CD4-positive, alpha-beta T cell (primary cell): ENCODE measurements around the gene SNN. TPM values are rescaled to one million over a fixed set of nuclear protein-coding genes. Genes with fewer than 3 reads are reported as not detected.

Source experiments
- ATAC-seq: fragments of 200-7000 bp; cut with Tn5 transposase; one replicate; pipeline ENCODE4 v1.10.0; 2022; ENCODE audit warnings: mild to moderate bottlenecking; ENCODE audit not compliant: poor library complexity
- CTCF ChIA-PET: fragments of 350-600 bp; sonication (Branson Sonifier 250); formaldehyde crosslinking; loops from one replicate; lab custom pipeline; 2021; ENCODE audit warnings: antibody characterized with exemption, inconsistent platforms; lab: Charles Lee
- POLR2A ChIA-PET: fragments of 350-600 bp; sonication (Branson Sonifier 250); formaldehyde crosslinking; loops from one replicate; lab custom pipeline; 2021; ENCODE audit warnings: antibody characterized with exemption, inconsistent platforms; lab: Charles Lee
- DNase-seq, 14 experiments: peaks; one replicate each; pipeline ENCODE4 v3.0.0-alpha.2; 2013 to 2020; ENCODE audit warnings: mixed read lengths in 2 of 14
- H3K27ac ChIP-seq, 2 donors: one replicate each; pipeline versions ENCODE4 v1.5.1 to v1.7.0; 2013; ENCODE audit warnings: low read length in 2 of 2, low read depth in 1 of 2, mild to moderate bottlenecking in 1 of 2
- H3K27me3 ChIP-seq, 2 experiments: 1 replicate in 1 of 2; 2 replicates in 1 of 2; pipeline versions ENCODE4 v1.6.1 to v1.7.0; 2013; ENCODE audit warnings: low read length in 2 of 2, control low read depth in 1 of 2, mild to moderate bottlenecking in 1 of 2, moderate library complexity in 1 of 2; ENCODE audit not compliant: insufficient read depth in 2 of 2, control insufficient read depth in 1 of 2
- H3K36me3 ChIP-seq: one replicate; pipeline ENCODE4 v1.6.1; 2013; ENCODE audit warnings: low read length, control low read depth; ENCODE audit not compliant: insufficient read depth
- H3K4me1 ChIP-seq: one replicate; pipeline ENCODE4 v1.6.1; 2013; ENCODE audit warnings: low read length, control low read depth; ENCODE audit not compliant: insufficient read depth
- H3K4me3 ChIP-seq: one replicate; pipeline ENCODE4 v1.5.1; 2013; ENCODE audit warnings: mild to moderate bottlenecking, low read length, moderate library complexity
- H3K9me3 ChIP-seq, 2 experiments: 1 replicate in 1 of 2; 2 replicates in 1 of 2; pipeline versions ENCODE4 v1.6.1 to v1.7.0; 2013; ENCODE audit warnings: low read length in 2 of 2, mild to moderate bottlenecking in 2 of 2, control low read depth in 1 of 2, moderate library complexity in 1 of 2; ENCODE audit not compliant: control insufficient read depth in 1 of 2, insufficient read depth in 1 of 2
- H3K27ac Mint-ChIP-seq: one replicate; pipeline ENCODE4 v1.8.0; 2020; ENCODE audit warnings: mixed read lengths
- H3K27me3 Mint-ChIP-seq: one replicate; pipeline ENCODE4 v1.8.0; 2021; ENCODE audit warnings: mixed read lengths
- H3K36me3 Mint-ChIP-seq: one replicate; pipeline ENCODE4 v1.8.0; 2021; ENCODE audit warnings: low read depth, mixed read lengths
- H3K4me1 Mint-ChIP-seq: one replicate; pipeline ENCODE4 v1.8.0; 2021; ENCODE audit warnings: low read depth, mixed read lengths
- H3K4me3 Mint-ChIP-seq: one replicate; pipeline ENCODE4 v1.8.0; 2020; ENCODE audit warnings: mild to moderate bottlenecking, mixed read lengths
- H3K9me3 Mint-ChIP-seq: one replicate; pipeline ENCODE4 v1.8.0; 2020; ENCODE audit warnings: mixed read lengths
- CTCF ChIP-seq: fragments of 200-600 bp; IDR thresholded peaks from one replicate; pipeline ENCODE4 v1.8.0; 2022; ENCODE audit warnings: antibody characterized with exemption, mild to moderate bottlenecking
- intact Hi-C, 2 experiments: fragments of 100-400 bp; cut with DNase I in 1 of 2; cut with micrococcal nuclease in 1 of 2; formaldehyde crosslinking; loops; one replicate each; pipeline versions ENCODE4 v1.15.1 to v1.9.0; 2023 to 2025; cut with DNase I, micrococcal nuclease
- total RNA-seq, 174 experiments: library from RNA in 2 of 174; stranded (reverse) in 2 of 174; gene quantifications; one replicate each; pipeline ENCODE4 v1.2.3 and lab custom pipeline; 2021 to 2026

Gene SNN
- total RNA-seq, 2 experiments from 2014 or later, result 76.3 to 79.7 TPM

GRCh38 chr16:11684231-11685025, 16.2 kb downstream of the SNN start:
- H3K9me3 ChIP-seq, result no peaks in the 10 kb centered on the region
- no peak overlapping the region for H3K4me3 ChIP-seq
- peaks cover 29% of the 10 kb centered on the region for H3K4me1 ChIP-seq
- TF ChIP-seq CTCF, result no peak
- peaks cover 60% of the 10 kb centered on the region for H3K4me1 Mint-ChIP-seq
- DNase-seq, result no peak
- H3K36me3 Mint-ChIP-seq, result peaks cover 96% of the 10 kb centered on the region
- H3K4me3 Mint-ChIP-seq, result no peak overlapping the region
- no peak for ATAC-seq
- peaks cover 68% of the 10 kb centered on the region for H3K36me3 ChIP-seq
- intact Hi-C loops, result no loop called here
- POLR2A ChIA-PET, result no interaction called here
- H3K27me3 Mint-ChIP-seq, result no peaks in the 10 kb centered on the region
- no peaks in the 10 kb centered on the region for H3K9me3 Mint-ChIP-seq
- no peak overlapping the region for H3K27ac Mint-ChIP-seq
- no peak overlapping the region for H3K27ac ChIP-seq
- CTCF ChIA-PET, result no interaction called here
- H3K27me3 ChIP-seq, result no peaks in the 10 kb centered on the region

GRCh38 chr16:11685844-11686618, 17.8 kb downstream of the SNN start:
- Histone ChIP-seq H3K9me3 (no peaks in the 10 kb centered on the region), H3K4me1 (peaks cover 19% of the 10 kb centered on the region), H3K36me3 (peaks cover 66% of the 10 kb centered on the region), H3K4me3 (no peak overlapping the region), H3K27me3 (no peaks in the 10 kb centered on the region), H3K27ac (no peak overlapping the region)
- Mint-ChIP-seq H3K36me3 (peaks cover 98% of the 10 kb centered on the region), H3K9me3 (no peaks in the 10 kb centered on the region), H3K4me1 (peaks cover 56% of the 10 kb centered on the region), H3K27ac (peak overlapping the region; percentile 10), H3K27me3 (no peaks in the 10 kb centered on the region), H3K4me3 (no peak overlapping the region)
- ChIA-PET POLR2A (no interaction called here), CTCF (no interaction called here)
- intact Hi-C loops, result no loop called here
- no peak for DNase-seq
- no peak for TF ChIP-seq CTCF
- no peak for ATAC-seq

GRCh38 chr16:11686713-11687380, 18.6 kb downstream of the SNN start:
- ATAC-seq, result no peak
- H3K9me3 Mint-ChIP-seq, result no peaks in the 10 kb centered on the region
- no peak for TF ChIP-seq CTCF
- peaks cover 72% of the 10 kb centered on the region for H3K36me3 ChIP-seq
- DNase-seq, result no peak
- H3K27me3 ChIP-seq, result no peaks in the 10 kb centered on the region
- H3K4me3 Mint-ChIP-seq, result no peak overlapping the region
- peak overlapping the region; percentile 10 for H3K27ac Mint-ChIP-seq
- H3K4me1 Mint-ChIP-seq, result peaks cover 52% of the 10 kb centered on the region
- H3K9me3 ChIP-seq, result no peaks in the 10 kb centered on the region
- no peak overlapping the region for H3K27ac ChIP-seq
- H3K4me3 ChIP-seq, result no peak overlapping the region
- intact Hi-C loops, result no loop called here
- peaks cover 98% of the 10 kb centered on the region for H3K36me3 Mint-ChIP-seq
- CTCF ChIA-PET, result no interaction called here
- POLR2A ChIA-PET, result no interaction called here
- H3K4me1 ChIP-seq, result peaks cover 11% of the 10 kb centered on the region
- H3K27me3 Mint-ChIP-seq, result no peaks in the 10 kb centered on the region
